Activated B cell treated with CpG ODN at 0.5 μM for 24 hours (primary cell): ENCODE results near the gene PSMD9. TPM values are rescaled to one million over a fixed set of nuclear protein-coding genes. Genes with fewer than 3 reads are reported as not detected.
"Not testable (repeated sequence)": the region's sequence is repeated elsewhere in the genome, so short reads cannot be mapped to it uniquely, and the experiment has no call there.

Experiments used
- ATAC-seq: fragments of 200-7000 bp; cut with Tn5 transposase; one replicate; pipeline ENCODE4 v1.10.0; 2021; ENCODE audit warnings: low read depth, mild to moderate bottlenecking, moderate library complexity
- CTCF ChIA-PET: fragments of 350-600 bp; sonication (Branson Sonifier 250); formaldehyde crosslinking; loops from one replicate; lab custom pipeline; 2021; ENCODE audit warnings: antibody characterized with exemption; lab: Charles Lee
- POLR2A ChIA-PET: fragments of 350-600 bp; sonication (Branson Sonifier 250); formaldehyde crosslinking; loops from one replicate; lab custom pipeline; 2021; ENCODE audit warnings: antibody characterized with exemption; lab: Charles Lee
- DNase-seq: peaks from one replicate; pipeline ENCODE4 v3.0.0; 2022
- H3K27ac Mint-ChIP-seq: one replicate; pipeline ENCODE4 v1.8.0; 2020; ENCODE audit warnings: mixed read lengths
- H3K27me3 Mint-ChIP-seq: one replicate; pipeline ENCODE4 v1.8.0; 2021; ENCODE audit warnings: mixed read lengths
- H3K36me3 Mint-ChIP-seq: one replicate; pipeline ENCODE4 v1.8.0; 2021; ENCODE audit warnings: low read depth, mixed read lengths
- H3K4me1 Mint-ChIP-seq: one replicate; pipeline ENCODE4 v1.8.0; 2021; ENCODE audit warnings: mixed read lengths
- H3K4me3 Mint-ChIP-seq: one replicate; pipeline ENCODE4 v1.8.0; 2020; ENCODE audit warnings: mild to moderate bottlenecking, mixed read lengths
- H3K9me3 Mint-ChIP-seq: one replicate; pipeline ENCODE4 v1.8.0; 2020; ENCODE audit warnings: mixed read lengths
- CTCF ChIP-seq: fragments of 200-600 bp; IDR thresholded peaks from one replicate; pipeline ENCODE4 v1.8.0; 2022; ENCODE audit warnings: antibody characterized with exemption, mild to moderate bottlenecking
- intact Hi-C: fragments of 100-400 bp; cut with micrococcal nuclease; formaldehyde crosslinking; loops from one replicate; pipeline ENCODE4 v1.15.1; 2024
- total RNA-seq: library from RNA; stranded (reverse); gene quantifications from 2 replicates; pipeline ENCODE4 v1.2.3, GENCODE V29; 2022

The PSMD9 gene
- total RNA-seq, 1 donor from 2014 or later, result 40.2 TPM

GRCh38 chr12:121866331-121866730 is 22.3 kb upstream of the PSMD9 start:
- Mint-ChIP-seq H3K36me3 (no peaks in the 10 kb centered on the region), H3K4me3 (no peak overlapping the region), H3K27me3 (no peaks in the 10 kb centered on the region), H3K9me3 (no peaks in the 10 kb centered on the region), H3K27ac (no peak overlapping the region), H3K4me1 (no peaks in the 10 kb centered on the region)
- ChIA-PET POLR2A (no interaction called here), CTCF (interaction anchor here (0.7 kb wide), 1 partner anchor 61 kb away, joined by 3 read pairs; no protein-coding TSS in a partner anchor)
- intact Hi-C loops, result no loop called here
- no peak for TF ChIP-seq CTCF
- no peak for DNase-seq
- no peak for ATAC-seq

- DNase-seq, H3K27me3 Mint-ChIP-seq, H3K27ac Mint-ChIP-seq, ATAC-seq, H3K36me3 Mint-ChIP-seq, CTCF ChIA-PET, H3K4me3 Mint-ChIP-seq, H3K4me1 Mint-ChIP-seq, H3K9me3 Mint-ChIP-seq, intact Hi-C loops: not testable (repeated sequence)
- POLR2A ChIA-PET, result interaction anchor here (0.7 kb wide), 1 partner anchor 91 kb away, joined by 5 read pairs; no protein-coding TSS in a partner anchor
Measured at GRCh38 chr12:121869229-121869628, 19.4 kb upstream of the PSMD9 start.

GRCh38 chr12:121871467-121871866 is 17.1 kb upstream of the PSMD9 start:
- CTCF ChIA-PET, result no interaction called here
- intact Hi-C loops, result no loop called here
- Mint-ChIP-seq H3K27ac (no peak overlapping the region), H3K4me1 (peaks cover 2% of the 10 kb centered on the region), H3K36me3 (no peaks in the 10 kb centered on the region), H3K27me3 (no peaks in the 10 kb centered on the region), H3K4me3 (no peak overlapping the region), H3K9me3 (no peaks in the 10 kb centered on the region)
- ATAC-seq, result no peak
- no peak for TF ChIP-seq CTCF
- no peak for DNase-seq
- POLR2A ChIA-PET, result no interaction called here

- no peak for DNase-seq
- H3K27ac Mint-ChIP-seq, result no peak overlapping the region
- ATAC-seq, result no peak
- CTCF ChIA-PET, result no interaction called here
- H3K9me3 Mint-ChIP-seq, result no peaks in the 10 kb centered on the region
- intact Hi-C loops, result no loop called here
- TF ChIP-seq CTCF, result no peak
- H3K4me1 Mint-ChIP-seq, result peaks cover 2% of the 10 kb centered on the region
- H3K27me3 Mint-ChIP-seq, result no peaks in the 10 kb centered on the region
- no peak overlapping the region for H3K4me3 Mint-ChIP-seq
- no peaks in the 10 kb centered on the region for H3K36me3 Mint-ChIP-seq
- POLR2A ChIA-PET, result no interaction called here
Measured at GRCh38 chr12:121872546-121873215, 15.9 kb upstream of the PSMD9 start.

GRCh38 chr12:121873216-121873569 is 15.4 kb upstream of the PSMD9 start:
- TF ChIP-seq CTCF, result no peak
- intact Hi-C loops, result no loop called here
- Mint-ChIP-seq H3K27me3 (no peaks in the 10 kb centered on the region), H3K4me1 (peaks cover 2% of the 10 kb centered on the region), H3K4me3 (no peak overlapping the region), H3K27ac (no peak overlapping the region), H3K36me3 (no peaks in the 10 kb centered on the region), H3K9me3 (no peaks in the 10 kb centered on the region)
- ChIA-PET POLR2A (no interaction called here), CTCF (no interaction called here)
- no peak for ATAC-seq
- no peak for DNase-seq

GRCh38 chr12:121874071-121874470 is 14.5 kb upstream of the PSMD9 start:
- Mint-ChIP-seq H3K4me1 (peaks cover 2% of the 10 kb centered on the region), H3K9me3 (no peaks in the 10 kb centered on the region), H3K4me3 (no peak overlapping the region), H3K36me3 (no peaks in the 10 kb centered on the region), H3K27me3 (no peaks in the 10 kb centered on the region), H3K27ac (no peak overlapping the region)
- ChIA-PET CTCF (no interaction called here), POLR2A (no interaction called here)
- no peak for TF ChIP-seq CTCF
- intact Hi-C loops, result no loop called here
- ATAC-seq, result no peak
- DNase-seq, result no peak
